ENCODE measurements around the gene CDH3.

DNA sequence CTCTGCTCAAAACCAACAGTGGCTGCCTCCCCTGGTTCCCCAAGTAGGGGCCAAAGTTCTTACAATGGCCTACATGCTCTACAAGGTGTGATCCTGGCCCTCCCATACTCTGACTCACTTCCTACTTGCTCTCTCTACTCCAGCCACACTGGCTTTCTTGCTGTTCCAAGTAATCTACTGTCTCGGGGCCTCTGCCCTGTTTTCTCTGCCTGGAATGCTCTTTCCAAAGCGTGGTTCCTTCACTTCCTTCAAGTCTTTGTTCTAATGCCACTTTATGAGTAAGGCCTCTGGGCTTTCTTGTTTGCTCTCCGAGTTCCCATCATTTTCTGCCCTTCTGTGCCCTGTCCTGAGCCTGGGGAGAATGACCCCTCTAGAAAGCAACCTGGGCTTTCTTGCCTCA is 4.1 kb upstream of the CDH3 start:
- no peak for TF ChIP-seq CTCF (IDR thresholded peaks at IDR 0.05)
- TF ChIP-seq POLR2A (IDR thresholded peaks at IDR 0.05): no peak
